ENCODE results near the gene MCF2L2.

Gene MCF2L2

GRCh38 chr3:183449791-183450190 is 21.4 kb upstream of the MCF2L2 start:
- H3K27me3 ChIP-seq (ENCODE audit: control insufficient read depth, insufficient read depth, low read length): no peaks in the 10 kb centered on the region
- no peak overlapping the region for H3K27ac ChIP-seq
- H3K9me3 ChIP-seq (ENCODE audit: control insufficient read depth, low read length): no peaks in the 10 kb centered on the region
- peak overlapping the region; percentile 89 for H3K4me2 ChIP-seq (ENCODE audit: low read length)
- H3K4me1 ChIP-seq: peaks cover 5% of the 10 kb centered on the region
- H3K79me2 ChIP-seq: no peaks in the 10 kb centered on the region
- no peak overlapping the region for H3K9ac ChIP-seq
- no peak for TF ChIP-seq CTCF (IDR thresholded peaks at IDR 0.05)
- H2AFZ ChIP-seq: no peak overlapping the region
- H3K36me3 ChIP-seq (ENCODE audit: control insufficient read depth, insufficient read depth, low read length): no peaks in the 10 kb centered on the region
- H3K4me3 ChIP-seq (ENCODE audit: low read depth, low read length): no peak overlapping the region

GRCh38 chr3:183449391-183449790 is 21.0 kb upstream of the MCF2L2 start:
- H3K9me3 ChIP-seq (ENCODE audit: control insufficient read depth, low read length): no peaks in the 10 kb centered on the region
- H3K4me2 ChIP-seq (ENCODE audit: low read length): peak overlapping the region; percentile 89
- no peaks in the 10 kb centered on the region for H3K79me2 ChIP-seq
- H3K4me3 ChIP-seq (ENCODE audit: low read depth, low read length): peak overlapping the region; percentile 29
- H2AFZ ChIP-seq: peak overlapping the region; percentile 3
- no peak overlapping the region for H3K27ac ChIP-seq
- H3K9ac ChIP-seq: no peak overlapping the region
- TF ChIP-seq CTCF (IDR thresholded peaks at IDR 0.05): no peak
- H3K4me1 ChIP-seq: peaks cover 5% of the 10 kb centered on the region
- H3K27me3 ChIP-seq (ENCODE audit: control insufficient read depth, insufficient read depth, low read length): no peaks in the 10 kb centered on the region
- no peaks in the 10 kb centered on the region for H3K36me3 ChIP-seq (ENCODE audit: control insufficient read depth, insufficient read depth, low read length)

GRCh38 chr3:183448369-183449128 is 20.1 kb upstream of the MCF2L2 start:
- H3K36me3 ChIP-seq (ENCODE audit: control insufficient read depth, insufficient read depth, low read length): no peaks in the 10 kb centered on the region
- H3K27me3 ChIP-seq (ENCODE audit: control insufficient read depth, insufficient read depth, low read length): no peaks in the 10 kb centered on the region
- H3K4me3 ChIP-seq (ENCODE audit: low read depth, low read length): peak overlapping the region; percentile 96
- H3K4me2 ChIP-seq (ENCODE audit: low read length): peak overlapping the region; percentile 89
- no peaks in the 10 kb centered on the region for H3K9me3 ChIP-seq (ENCODE audit: control insufficient read depth, low read length)
- peak overlapping the region; percentile 84 for H3K27ac ChIP-seq
- peak overlapping the region; percentile 99 for H2AFZ ChIP-seq
- peaks cover 5% of the 10 kb centered on the region for H3K4me1 ChIP-seq
- H3K9ac ChIP-seq: no peak overlapping the region
- H3K79me2 ChIP-seq: no peaks in the 10 kb centered on the region
- TF ChIP-seq CTCF (IDR thresholded peaks at IDR 0.05): no peak

- H3K4me1 ChIP-seq: peaks cover 5% of the 10 kb centered on the region
- H3K4me3 ChIP-seq (ENCODE audit: low read depth, low read length): peak overlapping the region; percentile 96
- TF ChIP-seq CTCF (IDR thresholded peaks at IDR 0.05): no peak
- H2AFZ ChIP-seq: peak overlapping the region; percentile 99
- H3K27ac ChIP-seq: peak overlapping the region; percentile 84
- no peaks in the 10 kb centered on the region for H3K27me3 ChIP-seq (ENCODE audit: control insufficient read depth, insufficient read depth, low read length)
- peak overlapping the region; percentile 3 for H3K9ac ChIP-seq
- no peaks in the 10 kb centered on the region for H3K9me3 ChIP-seq (ENCODE audit: control insufficient read depth, low read length)
- no peaks in the 10 kb centered on the region for H3K36me3 ChIP-seq (ENCODE audit: control insufficient read depth, insufficient read depth, low read length)
- peak overlapping the region; percentile 89 for H3K4me2 ChIP-seq (ENCODE audit: low read length)
- H3K79me2 ChIP-seq: no peaks in the 10 kb centered on the region
Measured at GRCh38 chr3:183447206-183448001, 19.0 kb upstream of the MCF2L2 start.
